Fibroblast of lung (primary cell): ENCODE results near the gene MCEMP1.

Experiments used
- CTCF ChIP-seq, 2 donors: IDR thresholded peaks in 1 of 2; conservative IDR thresholded peaks in 1 of 2; 1 replicate in 1 of 2; 2 replicates in 1 of 2; pipeline ENCODE4 v1.5.1; 2011 to 2012; ENCODE audit warnings: low read length in 2 of 2, control low read depth in 1 of 2, inconsistent platforms in 1 of 2, low read depth in 1 of 2, mild to moderate bottlenecking in 1 of 2
- EZH2 ChIP-seq: IDR thresholded peaks from 2 replicates; pipeline ENCODE4 v1.5.1; 2012; ENCODE audit warnings: low read length, control low read depth, mild to moderate bottlenecking; ENCODE audit errors: missing control alignments

GRCh38 chr19:7685546-7686445 lies 8.9 kb downstream of the MCEMP1 start:
- TF ChIP-seq CTCF (conservative IDR thresholded peaks at IDR 0.05 in 1 of 2, IDR thresholded peaks at IDR 0.05 in 1 of 2; ENCODE audit: low read depth in 1 of 2, low read length in 2 of 2) (no peak), EZH2 (no peak)
